ENCODE measurements around the gene SPTBN2.

SPTBN2 gene

DNA sequence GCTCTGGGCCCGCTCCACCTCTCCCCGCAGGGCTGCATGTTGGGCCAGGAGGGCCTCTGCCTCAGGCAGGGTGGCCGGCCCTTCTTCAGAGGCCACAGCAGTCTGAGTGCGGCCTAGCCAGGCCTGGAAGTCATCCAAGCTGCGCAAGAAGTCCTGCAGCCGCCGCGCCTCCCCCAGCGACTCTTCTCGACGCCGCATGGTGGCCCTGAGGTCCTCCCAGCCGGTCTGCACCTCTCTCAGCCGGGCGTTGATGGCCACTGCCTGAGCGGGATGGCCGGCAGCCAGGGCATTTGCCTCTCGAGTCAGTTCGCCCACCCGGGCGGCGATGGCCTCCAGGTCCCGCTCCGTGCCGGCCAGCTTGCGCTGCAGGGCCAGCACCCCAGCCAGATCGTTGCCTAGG lies 28.3 kb downstream of the SPTBN2 start:
- DNase-seq = no peak

DNA sequence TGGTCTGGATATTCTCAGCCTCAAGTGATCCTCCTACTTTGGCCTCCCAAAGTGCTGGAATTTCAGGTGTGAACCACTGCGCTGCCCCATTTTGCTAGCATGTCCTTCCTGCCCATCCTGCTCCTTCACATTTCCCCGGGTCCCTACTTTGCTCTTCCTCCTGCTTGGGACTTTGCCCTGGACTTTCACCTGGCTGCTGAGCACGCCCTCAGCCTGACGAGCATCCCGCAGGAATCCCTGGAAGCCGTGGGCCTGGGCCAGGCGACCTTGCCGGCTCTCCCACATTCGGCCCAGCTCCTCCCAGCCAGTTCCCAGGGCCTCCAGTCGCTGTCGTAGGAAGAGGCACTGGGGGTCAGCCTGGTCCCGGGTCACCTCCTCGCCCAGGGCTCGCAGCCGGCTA lies 28.7 kb downstream of the SPTBN2 start:
- no peak for DNase-seq

DNA sequence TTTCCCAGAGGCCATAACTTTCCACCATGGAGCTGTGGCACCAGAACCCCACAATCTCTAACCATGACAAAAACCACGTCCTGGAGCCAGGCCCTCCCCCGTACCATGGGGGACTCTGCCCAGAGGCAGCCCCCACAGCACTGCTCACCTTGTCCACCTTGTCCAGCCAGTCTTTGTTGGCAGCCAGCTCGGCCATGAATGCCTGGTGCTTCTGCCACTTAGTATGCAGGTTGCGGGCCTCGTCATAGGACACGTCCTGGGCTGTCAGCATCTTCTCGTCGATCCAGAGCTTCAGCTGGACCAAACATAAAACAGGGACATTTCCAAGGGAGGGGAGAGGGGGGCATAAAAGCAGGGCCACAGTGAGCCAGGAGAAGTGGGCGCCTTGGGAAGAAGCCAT lies 30.5 kb downstream of the SPTBN2 start:
- no peak for DNase-seq

DNA sequence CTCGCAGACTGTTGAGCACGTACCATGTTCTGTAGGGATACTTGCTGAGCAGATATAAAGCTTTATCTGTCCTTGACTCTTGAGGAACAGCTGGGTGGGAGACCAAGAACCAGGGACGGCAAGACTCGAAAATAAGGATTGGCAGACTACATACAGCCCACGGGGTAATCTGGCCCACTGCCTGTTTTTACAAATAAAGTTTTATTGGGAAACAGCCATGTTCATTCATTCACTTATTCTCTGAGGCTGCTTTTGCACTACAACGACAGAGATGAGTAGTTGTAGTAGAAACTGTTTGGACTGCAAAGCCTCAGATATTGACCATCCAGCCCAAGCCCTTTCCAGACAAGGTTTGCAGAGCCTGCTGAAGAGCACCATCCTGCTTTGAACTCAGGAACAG lies 31.0 kb downstream of the SPTBN2 start:
- DNase-seq = no peak

DNA sequence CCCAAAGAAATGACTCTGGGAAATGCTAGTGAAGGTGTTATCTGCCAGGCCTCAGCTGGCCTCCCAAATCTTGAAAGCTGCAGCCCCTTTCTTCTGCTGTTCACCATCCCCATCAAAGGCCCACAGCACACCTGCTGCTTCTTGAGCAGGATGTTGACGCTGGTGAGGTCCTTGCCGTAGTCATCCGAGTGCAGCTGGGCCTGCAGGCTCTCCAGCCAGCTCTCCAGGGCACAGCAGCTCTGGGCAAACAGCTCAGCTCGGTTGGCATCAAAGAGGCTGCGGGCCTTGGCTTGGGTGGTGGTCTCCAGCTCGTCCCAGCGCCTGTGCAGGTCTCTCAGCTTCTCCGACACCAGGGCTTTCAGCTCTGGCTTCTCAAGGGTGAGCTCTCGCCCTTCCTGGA lies 32.9 kb downstream of the SPTBN2 start:
- DNase-seq = no peak

DNA sequence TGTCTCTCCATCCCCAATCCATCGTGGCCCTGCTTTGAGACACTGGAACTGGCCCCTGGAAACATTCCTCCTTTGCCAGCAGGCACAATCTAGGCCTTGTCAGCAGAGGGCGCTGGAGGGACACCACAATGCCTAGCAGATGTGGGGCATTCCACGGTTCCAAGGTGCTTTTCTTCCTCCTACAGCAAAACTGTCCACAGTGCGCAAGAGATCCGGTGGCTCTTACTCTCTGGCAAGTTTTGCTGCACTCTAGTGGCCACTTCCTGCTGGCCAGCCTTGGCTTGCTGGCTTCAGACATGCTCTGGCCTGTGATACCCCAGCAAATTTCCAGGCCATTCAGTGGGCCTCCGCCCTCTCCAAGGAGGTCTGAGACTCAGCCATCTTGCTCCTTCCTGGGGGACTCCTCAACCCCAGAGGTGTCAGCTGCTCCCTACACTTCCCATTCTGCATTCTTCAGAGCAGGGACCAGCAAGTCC lies 34.2 kb downstream of the SPTBN2 start:
- DNase-seq = peak; percentile 86

DNA sequence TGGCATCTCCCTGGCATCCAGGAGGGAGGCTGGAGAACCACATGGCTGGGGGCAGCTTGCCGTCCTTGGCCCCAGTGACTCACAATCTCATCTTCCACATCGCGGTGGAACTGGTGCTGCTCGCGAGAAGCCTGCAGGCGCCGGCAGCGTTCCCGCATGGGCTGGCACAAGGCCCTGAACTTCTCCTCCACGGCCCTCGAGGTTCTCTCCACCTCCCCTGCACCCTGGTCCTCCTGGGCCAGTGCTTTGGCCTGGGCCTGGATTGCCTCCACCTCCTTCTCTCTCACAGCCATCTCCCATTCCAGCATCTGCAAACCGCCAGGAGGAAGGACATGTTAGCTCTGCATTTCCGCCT lies 35.0 kb downstream of the SPTBN2 start:
- DNase-seq = no peak

DNA sequence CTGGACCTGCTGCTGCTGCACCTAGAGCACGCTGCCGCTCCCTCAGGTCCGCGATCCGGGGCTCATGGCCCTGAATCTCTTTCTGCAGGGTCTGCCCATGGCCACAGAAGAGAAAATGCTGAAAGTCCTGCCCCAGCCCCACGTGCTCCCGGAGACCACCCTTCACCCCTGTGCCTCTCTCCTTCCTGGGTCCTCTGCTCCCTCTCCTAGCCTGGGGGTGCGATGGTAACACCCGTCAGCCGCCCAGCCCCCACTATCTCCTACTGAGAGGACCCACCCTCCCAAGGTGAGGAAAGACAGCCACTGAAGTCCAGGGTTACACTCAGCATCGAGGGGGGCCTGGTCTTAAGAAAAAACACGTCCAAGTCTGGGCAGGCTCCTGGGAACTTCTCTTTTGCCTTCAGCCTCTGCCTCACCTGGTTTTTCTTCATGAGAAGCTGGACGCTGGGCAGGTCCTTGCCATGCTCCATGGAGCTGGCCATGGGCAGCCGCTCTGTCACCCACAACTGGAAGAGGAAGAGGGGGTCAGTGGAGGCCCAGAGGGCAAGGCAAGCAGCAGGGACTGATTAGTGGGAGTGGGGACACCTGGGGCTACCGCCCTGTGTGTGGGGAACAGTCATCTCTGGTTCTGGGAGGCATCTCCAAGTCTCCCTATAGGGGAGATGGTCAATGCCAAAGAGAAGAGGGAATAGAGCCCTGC lies 35.5 kb downstream of the SPTBN2 start:
- no peak for DNase-seq

DNA sequence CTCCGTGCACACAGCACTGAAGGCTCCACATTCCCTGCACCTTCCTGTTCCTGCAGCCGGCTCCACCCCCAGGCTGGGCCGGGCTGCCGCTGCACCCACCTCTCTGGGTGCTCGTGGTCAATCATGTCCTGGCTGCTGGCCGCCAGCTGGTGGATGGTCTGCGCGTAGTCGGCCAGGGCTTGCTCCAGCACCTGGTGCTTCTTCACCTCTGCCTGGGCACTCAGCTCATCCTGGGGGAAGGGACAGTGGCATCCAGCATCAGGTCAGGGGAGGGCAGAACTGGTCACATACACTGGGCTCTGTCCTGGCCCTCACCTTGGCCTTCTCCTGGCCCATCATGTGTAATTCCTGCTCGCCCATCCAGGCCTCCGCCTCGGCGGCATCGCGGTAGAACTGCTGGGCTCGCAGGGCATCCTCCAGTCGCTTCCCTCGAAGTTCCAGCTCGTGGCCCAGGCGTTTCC lies 36.1 kb downstream of the SPTBN2 start:
- no peak for DNase-seq

DNA sequence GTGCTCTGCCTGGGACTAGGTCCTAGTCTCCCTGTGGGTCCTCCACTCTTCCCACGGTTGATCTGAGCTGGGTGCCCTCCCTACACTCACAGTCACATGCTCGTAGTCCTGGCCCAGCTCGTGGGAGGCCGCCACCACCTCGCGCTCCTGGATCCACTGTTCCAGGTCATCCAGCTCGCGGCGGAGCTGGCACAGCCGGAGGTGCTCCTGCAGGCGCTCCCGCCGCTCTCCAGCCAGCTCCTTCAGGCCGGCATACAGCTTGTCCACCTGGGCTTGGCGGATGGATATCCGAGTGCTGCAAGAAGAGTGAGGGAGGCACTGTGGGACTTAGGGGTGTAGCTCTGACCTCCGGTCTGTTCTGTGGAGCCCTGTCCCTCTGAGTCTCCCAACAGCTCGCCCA lies 36.6 kb downstream of the SPTBN2 start:
- no peak for DNase-seq

DNA sequence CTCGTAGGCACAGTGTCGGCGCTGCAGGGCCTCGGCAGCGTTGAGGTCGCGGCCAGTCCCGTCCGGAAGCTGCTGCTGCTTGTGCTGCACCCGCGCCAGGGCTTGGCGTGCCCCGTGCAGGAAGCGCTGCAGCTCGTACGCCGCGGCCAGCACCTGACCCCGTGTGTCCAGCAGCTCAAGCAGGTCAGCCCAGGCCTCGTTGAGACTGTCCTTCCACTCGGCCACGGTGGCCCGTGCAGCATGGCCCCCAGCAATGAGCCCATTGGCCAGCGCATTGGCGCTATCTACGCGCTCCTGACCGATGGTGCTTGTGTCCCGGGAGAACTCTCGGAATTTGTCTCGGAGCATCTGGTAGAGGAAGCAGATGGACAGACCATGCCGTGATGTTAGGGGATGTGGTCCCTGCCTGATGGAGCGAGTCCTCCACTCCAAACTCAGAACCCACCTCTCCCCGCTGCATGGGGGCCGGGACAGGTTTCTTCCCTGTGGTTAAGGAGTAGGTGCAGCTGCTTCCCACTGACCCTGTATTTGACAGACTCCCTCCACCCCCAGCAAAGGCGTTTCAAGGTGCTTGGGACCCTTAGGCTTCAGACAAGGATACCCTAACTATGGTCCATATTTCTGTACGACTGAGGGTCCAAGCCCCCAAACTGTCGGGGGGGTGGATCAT lies 37.6 kb downstream of the SPTBN2 start:
- no peak for DNase-seq

DNA sequence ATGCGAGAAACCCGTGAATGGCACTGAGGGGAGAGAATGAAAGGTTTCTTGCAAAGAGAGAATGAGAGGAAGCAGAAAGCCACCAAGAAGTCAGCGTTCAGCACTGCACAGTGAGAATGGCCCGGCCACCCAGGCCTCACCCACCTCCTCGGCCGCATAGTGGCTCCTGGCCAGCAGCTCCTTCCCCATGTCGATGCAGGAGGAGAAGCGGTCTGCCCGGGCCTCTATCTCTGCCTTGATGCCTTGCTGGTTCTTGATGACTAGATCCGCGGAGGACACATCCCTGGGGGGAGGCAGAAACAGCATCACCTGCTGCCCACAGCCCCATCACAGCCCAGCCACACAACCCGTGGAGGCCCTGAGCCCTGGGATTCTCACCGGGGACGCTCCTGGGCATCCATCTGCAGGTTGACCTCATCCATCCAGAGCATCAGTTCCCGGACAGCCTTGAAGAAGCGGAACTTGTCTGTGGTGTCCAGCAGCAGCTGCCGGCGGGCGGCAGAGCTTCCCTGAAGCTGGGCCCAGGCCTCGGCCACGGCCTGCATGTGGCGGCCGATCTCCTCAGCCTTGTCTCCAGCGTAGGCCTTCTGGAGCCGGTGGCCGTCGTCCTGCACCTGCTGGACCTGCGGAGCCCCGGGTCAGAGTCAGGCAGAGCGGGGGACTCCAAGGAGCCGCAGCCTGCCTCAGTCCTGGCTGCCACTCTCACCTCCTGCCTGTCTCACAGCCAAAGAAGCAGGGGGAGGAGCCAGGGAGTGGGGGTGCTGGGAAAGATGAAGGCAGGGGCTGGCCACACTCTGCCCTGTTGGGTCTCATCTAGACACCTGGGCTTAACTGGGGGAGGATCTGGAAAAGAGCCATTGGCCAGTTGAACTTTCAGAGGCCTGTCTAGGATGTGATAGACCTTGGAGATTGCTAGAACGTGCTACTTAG lies 39.1 kb downstream of the SPTBN2 start:
- DNase-seq = no peak

DNA sequence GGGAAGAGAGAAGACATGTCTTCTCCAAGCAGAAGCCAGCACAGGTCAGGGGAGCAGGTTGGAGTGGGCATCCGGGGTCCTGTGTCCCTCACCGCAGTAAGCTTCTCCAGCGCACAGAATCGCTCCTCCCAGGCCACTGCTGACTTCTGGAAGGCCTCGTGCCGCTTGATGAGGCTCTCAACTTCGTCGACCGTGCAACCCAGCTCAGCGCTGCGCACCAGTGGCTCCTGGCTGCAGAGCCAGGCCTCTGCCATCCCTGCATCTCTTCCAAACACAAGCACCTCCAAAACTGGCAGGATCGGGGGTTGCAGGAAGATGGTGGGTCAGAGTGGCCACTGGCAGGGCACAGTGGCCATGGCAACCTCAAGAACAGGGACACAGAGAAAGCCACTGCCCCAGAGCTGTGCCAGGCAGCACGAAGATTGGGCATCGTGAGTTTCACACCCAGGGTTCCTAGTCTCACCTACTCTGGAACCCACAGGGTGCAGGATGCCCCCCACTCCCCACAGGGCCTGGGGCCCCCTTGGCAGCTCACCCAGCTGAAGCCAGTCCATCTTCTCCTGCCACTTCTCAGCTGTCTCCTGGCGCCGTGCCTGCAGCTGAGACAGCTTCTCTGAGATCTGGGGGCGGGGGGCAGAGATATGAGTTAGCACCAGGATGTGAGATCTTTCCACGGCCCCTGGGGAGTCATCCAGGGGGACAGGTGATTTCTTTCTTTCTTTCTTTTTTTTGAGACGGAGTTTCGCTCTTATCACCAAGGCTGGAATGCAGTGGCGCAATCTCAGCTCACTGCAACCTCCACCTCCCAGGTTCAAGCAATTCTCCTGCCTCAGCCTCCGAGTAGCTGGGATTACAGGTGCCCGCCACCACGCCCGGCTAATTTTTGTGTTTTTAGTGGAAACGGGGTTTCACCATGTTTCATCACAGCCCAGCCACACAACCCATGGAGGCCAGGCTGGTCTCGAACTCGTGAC lies 40.2 kb downstream of the SPTBN2 start:
- no peak for DNase-seq

DNA sequence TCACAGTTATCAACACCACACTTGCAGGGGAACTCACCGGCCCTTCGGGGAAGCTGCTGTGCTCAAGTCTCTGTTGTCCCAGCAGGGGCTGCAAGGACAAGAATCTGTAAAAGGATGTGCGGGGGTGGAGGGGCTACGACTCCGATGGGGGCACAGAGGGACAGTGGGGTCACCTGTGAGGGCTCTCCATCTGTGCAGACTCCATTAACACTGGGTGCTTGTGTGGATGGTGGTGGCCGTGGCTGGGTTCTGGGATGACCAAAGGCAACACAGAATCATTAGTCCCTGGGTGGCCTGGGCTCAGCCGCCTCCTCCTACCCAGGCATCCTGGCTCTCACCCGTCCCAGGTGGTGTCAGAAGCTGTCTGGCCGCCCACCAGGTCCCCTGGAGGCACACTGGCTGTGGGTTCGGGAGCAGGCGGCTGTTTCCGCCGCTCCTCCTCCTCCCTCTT lies 41.2 kb downstream of the SPTBN2 start:
- DNase-seq = no peak

DNA sequence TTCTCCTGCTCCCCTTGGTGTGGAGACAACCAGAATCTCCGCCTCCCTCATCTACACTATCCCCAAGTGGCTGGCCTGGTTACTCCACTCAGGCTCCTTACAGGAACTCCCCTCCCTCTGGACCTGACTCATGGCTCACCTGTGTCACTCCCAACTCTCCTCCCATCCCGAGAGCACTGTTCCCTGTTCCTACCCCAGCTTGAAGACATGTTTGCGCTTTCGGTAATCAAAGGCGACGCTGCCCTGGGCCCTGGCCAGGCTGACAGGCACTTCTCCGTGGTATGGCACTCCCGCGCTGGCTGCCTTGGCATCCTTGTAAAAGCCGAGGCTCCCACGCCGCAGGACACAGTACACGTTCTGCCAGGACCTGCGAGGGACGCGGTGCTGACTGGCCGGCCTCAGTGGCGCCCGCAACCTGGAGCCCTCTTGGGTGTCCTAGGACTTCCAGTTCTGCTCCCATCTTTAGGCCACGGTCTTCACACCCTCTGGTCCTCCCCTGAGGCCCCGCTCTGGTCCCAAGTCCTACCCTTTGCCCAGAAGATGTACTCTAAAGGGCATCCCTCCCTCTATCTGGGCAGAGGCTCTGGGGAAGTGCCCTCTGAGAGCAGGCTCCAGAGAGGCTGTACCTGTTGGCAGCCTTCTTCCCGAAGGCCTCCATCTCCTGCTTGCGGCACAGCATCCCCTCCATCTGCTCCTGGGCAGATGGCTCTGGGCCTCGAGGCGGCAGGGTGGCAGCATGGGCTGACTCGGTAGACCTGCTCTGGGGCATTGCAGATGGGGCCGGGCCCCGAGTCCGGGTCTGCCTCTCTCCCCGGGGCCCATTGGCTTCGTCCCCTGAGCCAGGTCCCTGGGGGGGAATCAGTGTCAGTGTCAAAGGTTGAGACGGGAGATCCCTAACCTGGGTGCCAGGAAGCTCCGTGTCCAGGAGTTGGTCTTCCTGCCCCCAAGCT lies 41.9 kb downstream of the SPTBN2 start:
- DNase-seq = no peak

DNA sequence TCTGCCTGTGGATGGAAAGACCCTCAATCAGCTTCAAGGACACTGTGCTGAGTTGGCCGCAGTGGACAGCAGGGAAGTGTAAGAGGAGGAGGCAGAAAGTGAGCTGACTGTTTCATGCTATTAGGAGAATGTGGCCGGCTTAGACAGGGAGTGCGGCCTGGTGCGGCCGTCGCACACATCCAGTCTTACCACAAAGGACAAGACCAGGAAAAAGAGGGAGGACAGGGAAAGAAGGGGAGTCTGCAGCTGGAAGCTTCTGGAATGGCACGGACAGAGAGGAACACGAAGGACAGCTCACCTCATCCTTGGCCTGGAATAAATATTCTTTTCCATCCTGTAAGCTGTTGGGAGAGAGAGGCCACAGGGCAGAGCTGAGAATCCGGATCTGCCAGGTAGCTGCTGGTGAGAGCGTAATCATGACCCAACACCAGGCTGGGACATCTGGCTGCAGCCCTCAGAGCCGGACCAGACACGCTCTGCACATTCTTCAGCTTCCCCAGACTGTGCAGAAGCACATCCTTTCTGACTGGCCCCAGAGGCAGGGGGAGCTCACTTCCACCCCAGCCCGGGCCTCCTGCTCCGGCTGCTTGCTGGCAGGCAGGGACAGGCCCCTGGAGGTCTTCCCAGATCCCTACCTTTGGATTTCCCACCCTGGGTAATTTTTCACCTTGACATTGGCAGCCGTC lies 42.8 kb downstream of the SPTBN2 start:
- DNase-seq = no peak

DNA sequence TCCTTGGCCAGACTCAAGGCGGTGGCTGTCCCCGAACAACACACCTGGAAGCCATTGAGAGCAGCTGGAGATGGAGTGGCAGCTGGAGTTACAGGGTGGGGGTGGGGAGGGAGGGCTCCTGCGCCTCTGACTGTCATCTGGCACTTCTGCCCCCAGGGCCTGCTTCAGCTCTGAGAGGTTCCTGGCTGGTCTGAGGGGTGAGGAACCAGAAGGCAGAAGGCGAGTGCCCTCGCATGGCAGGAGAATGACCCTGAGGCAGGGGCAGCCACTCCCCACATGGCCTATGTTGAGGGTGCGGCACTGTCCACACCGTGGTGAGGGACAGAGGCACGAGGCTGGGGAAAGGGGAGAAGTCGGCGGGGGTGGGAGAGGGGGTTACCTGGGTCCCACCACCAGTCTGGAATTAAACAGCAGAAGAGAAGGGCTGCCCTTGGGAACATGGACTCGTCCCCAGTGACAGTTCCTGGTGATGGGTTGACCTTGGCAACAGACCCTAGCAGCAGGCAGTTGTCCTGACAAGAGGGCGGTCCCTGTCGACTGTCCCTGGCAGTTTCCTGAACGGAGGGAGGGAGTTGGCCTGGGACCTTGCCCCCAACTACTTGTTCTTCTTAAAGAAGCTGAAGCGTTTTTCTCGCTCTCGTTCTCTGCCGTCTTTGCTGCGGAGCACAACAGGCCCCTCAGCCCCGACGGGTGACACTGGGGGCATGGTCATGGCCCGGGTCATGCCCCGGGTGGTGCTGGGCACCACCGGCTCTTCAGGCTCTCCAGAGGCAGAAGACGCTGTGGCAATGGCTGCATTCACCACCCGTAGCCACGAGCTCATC lies 43.5 kb downstream of the SPTBN2 start:
- no peak for DNase-seq

DNA sequence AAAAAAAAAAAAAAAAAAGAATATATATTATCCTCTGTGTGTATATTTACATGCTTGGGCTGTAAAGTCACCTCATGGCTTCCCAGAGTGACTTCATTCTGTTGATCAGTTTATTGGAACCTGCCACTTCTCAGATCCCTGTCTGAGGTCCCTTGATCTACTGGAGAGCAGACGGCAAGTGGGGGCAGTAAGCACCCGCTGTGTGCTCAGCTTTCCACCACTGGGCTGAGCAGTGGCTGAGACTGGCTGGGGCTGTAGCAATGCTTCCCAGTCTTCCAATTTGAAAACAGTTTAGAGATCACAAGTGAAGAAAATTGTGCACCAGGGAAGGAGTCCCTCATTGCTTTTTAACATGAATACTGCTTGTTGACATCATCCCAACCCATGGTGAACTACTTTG lies 44.4 kb downstream of the SPTBN2 start:
- DNase-seq = no peak

DNA sequence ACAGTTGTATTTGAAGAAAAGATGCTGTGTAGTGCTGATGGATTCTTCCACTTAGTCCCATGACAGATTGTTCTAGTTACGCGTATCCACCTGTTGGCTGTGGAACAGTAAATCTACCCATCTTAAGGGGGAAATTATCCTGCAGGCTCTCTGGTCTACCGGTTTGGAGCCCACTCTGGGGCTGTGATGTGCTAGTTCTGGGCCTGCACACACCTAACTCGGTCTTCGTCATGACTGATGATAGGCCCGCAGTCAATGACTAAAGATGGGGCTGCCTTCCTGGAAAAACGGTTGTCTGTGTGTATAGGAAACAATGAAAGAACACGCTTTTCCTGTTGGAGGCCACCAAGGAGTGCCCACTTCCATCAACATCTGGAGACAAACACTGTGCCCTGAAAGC lies 45.1 kb downstream of the SPTBN2 start:
- DNase-seq = no peak
